GM18870 (cell line): ENCODE measurements around the gene GPX5.

Experiments used
- ATAC-seq: cut with Tn5 transposase; IDR thresholded peaks from one replicate; pipeline ENCODE4 v1.9.1; 2021; ENCODE audit warnings: moderate library complexity; ENCODE audit not compliant: unreplicated experiment

GPX5 gene

DNA sequence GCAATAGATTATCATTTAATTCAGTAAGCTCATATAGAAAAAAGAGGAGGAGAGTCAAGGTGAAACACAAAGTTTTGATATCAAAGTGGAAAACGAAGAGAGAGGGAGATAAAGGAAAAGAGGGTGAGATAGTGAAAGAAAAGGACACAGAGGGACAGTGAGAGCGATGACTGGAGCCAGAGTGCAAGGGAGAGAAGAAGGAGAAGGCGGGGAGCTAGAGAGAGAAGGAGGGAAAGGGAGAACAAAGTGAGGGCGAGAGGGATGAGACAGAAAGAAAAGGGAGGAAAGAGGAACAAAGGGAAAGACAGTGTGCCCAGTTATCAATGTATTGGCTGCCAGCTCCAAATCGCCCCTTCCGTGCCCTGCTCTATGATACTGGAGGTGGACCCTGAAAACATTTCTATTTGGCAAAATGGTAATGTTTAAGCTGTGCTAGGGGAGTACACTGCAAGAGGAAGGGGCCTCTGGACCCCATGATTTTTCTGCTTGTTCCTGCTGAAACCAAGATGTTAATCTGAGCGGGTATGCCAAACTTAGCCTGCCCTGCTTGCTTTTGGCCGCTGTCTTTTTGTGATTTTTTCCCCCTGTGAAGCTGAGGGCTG is 27.8 kb downstream of the GPX5 start:
- ATAC-seq = no peak

- no peak for ATAC-seq
Measured at GRCh38 chr6:28553986-28554881, 28.6 kb downstream of the GPX5 start.

- ATAC-seq = no peak
Measured at GRCh38 chr6:28555136-28555535, 29.5 kb downstream of the GPX5 start.

DNA sequence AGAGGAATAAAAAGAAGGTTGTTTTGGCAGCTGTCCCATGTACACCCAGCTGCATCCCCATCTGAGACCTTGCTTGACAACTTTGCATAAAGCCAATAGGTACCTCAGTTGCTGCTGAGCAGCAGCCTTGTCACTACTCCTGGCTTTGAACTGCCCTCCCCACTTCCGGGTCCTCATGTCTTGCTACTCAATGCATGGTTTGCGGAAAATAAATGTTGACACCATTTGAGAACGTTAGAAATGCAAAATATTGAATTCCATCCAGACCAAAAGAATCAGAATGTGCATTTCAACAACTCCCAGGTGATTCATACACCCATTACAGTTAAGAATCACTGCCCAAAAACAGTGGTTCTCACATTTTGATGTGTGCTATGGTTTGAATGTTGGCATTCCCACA is 32.9 kb downstream of the GPX5 start:
- no peak for ATAC-seq

GRCh38 chr6:28563430-28564095 is 37.9 kb downstream of the GPX5 start:
- no peak for ATAC-seq

GRCh38 chr6:28565823-28566526 is 40.3 kb downstream of the GPX5 start:
- ATAC-seq = no peak

GRCh38 chr6:28566527-28567252 is 41.0 kb downstream of the GPX5 start:
- ATAC-seq = no peak

- ATAC-seq = no peak
Measured at GRCh38 chr6:28567506-28567905, 41.8 kb downstream of the GPX5 start.

GRCh38 chr6:28568515-28569108 is 42.9 kb downstream of the GPX5 start:
- no peak for ATAC-seq

- ATAC-seq = no peak
Measured at GRCh38 chr6:28569748-28570147, 44.1 kb downstream of the GPX5 start.

- no peak for ATAC-seq
Measured at GRCh38 chr6:28580475-28580874, 54.8 kb downstream of the GPX5 start.

DNA sequence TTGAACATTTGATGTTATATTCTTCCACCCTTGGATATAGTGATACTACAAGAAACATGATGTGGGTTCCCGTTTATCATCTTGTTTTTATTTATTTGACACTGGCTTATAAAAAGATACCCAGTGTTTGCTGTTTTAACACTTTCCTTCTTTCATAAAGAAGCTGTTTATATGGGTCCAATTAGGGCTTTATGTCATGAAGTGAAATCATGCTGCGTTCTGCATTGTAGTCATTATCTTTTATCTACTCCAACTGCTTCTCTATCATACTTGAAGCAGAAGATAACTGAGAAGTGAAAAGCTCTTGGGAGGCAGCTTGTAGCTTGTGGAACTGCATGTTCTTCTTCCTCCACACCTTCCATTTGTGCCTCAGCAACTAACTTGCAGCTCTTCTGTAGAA is 57.8 kb downstream of the GPX5 start:
- ATAC-seq = no peak
